Measurements from ENCODE around the gene NCDN. TPM values are rescaled to one million over a fixed set of nuclear protein-coding genes. Genes with fewer than 3 reads are reported as not detected.

NCDN gene
- total RNA-seq, 1 donor from 2014 or later: 12.9 TPM

GRCh38 chr1:35590476-35591040 lies 33.0 kb downstream of the NCDN start:
- DNase-seq (ENCODE audit: low read depth, low spot score): no peak

- DNase-seq (ENCODE audit: low read depth, low spot score): no peak
Observed at GRCh38 chr1:35591211-35591610, 33.6 kb downstream of the NCDN start.

- no peak for DNase-seq (ENCODE audit: low read depth, low spot score)
Observed at GRCh38 chr1:35592991-35593769, 35.6 kb downstream of the NCDN start.

- DNase-seq (ENCODE audit: low read depth, low spot score): no peak
Observed at GRCh38 chr1:35594005-35594760, 36.6 kb downstream of the NCDN start.

GRCh38 chr1:35595684-35596083 lies 38.1 kb downstream of the NCDN start:
- no peak for DNase-seq (ENCODE audit: low read depth, low spot score)

GRCh38 chr1:35597870-35598269 lies 40.3 kb downstream of the NCDN start:
- no peak for DNase-seq (ENCODE audit: low read depth, low spot score)

- DNase-seq (ENCODE audit: low read depth, low spot score): no peak
Observed at GRCh38 chr1:35598895-35599294, 41.3 kb downstream of the NCDN start.

GRCh38 chr1:35599411-35599810 lies 41.8 kb downstream of the NCDN start:
- no peak for DNase-seq (ENCODE audit: low read depth, low spot score)

GRCh38 chr1:35600593-35600992 lies 43.0 kb downstream of the NCDN start:
- no peak for DNase-seq (ENCODE audit: low read depth, low spot score)

GRCh38 chr1:35603468-35603867 lies 45.9 kb downstream of the NCDN start:
- DNase-seq (ENCODE audit: low read depth, low spot score): no peak

- no peak for DNase-seq (ENCODE audit: low read depth, low spot score)
Observed at GRCh38 chr1:35603941-35604340, 46.3 kb downstream of the NCDN start.

GRCh38 chr1:35605071-35605866 lies 47.7 kb downstream of the NCDN start:
- DNase-seq (ENCODE audit: low read depth, low spot score): no peak

GRCh38 chr1:35605867-35606182 lies 48.2 kb downstream of the NCDN start:
- no peak for DNase-seq (ENCODE audit: low read depth, low spot score)

GRCh38 chr1:35611655-35612054 lies 54.1 kb downstream of the NCDN start:
- DNase-seq (ENCODE audit: low read depth, low spot score): no peak

GRCh38 chr1:35615440-35615839 lies 57.8 kb downstream of the NCDN start:
- DNase-seq (ENCODE audit: low read depth, low spot score): no peak

Other genes starting within 250 kb of the NCDN start
- gene KIAA0319L, start 396 bp upstream of the NCDN start, total RNA-seq: 25.6 and 34.3 TPM in 2 replicates
- gene TFAP2E, start 15.5 kb downstream of the NCDN start, total RNA-seq: 0.07 TPM in 2 replicates
- gene PSMB2, start 83.7 kb downstream of the NCDN start, total RNA-seq: 28.8 and 31.3 TPM in 2 replicates
- gene C1orf216, start 161.1 kb downstream of the NCDN start, total RNA-seq: 20.4 and 22.7 TPM in 2 replicates
- 22.7 and 55.6 TPM in 2 replicates for gene CLSPN, start 212.2 kb downstream of the NCDN start, total RNA-seq

All from pulmonary artery endothelial cell (primary cell).